Vagina (tissue), 2 donors: Measurements from ENCODE around the gene ST8SIA3.

ENCODE experiments used
- CTCF ChIP-seq, 3 experiments: fragments of 450-650 bp in 2 of 3; fragments of 200-600 bp in 1 of 3; sonication (generic) in 1 of 3; IDR thresholded peaks; one replicate each; pipeline ENCODE4 v1.5.1; 2017 to 2019; ENCODE audit warnings: antibody characterized with exemption in 3 of 3, mild to moderate bottlenecking in 2 of 3, moderate library complexity in 2 of 3
- POLR2A ChIP-seq, 2 donors: fragments of 450-650 bp; IDR thresholded peaks; one replicate each; pipeline ENCODE4 v1.6.1; 2017; ENCODE audit warnings: antibody characterized with exemption in 2 of 2, mild to moderate bottlenecking in 2 of 2, moderate library complexity in 2 of 2

- TF ChIP-seq CTCF (IDR thresholded peaks at IDR 0.05) = no peak
- no peak for TF ChIP-seq POLR2A (IDR thresholded peaks at IDR 0.05)
Observed at GRCh38 chr18:57409650-57410049, 57.3 kb downstream of the ST8SIA3 start.
